A549 (cell line): Measurements from ENCODE around the gene TMEM151A. TPM values are rescaled to one million over a fixed set of nuclear protein-coding genes. Genes with fewer than 3 reads are reported as not detected.

Experiments used
- ATAC-seq, 2 experiments: fragments of 200-7000 bp in 1 of 2; fragments of >200 bp in 1 of 2; cut with Nextera tagmentation in 1 of 2; cut with Tn5 transposase in 1 of 2; 3 replicates each; pipeline versions ENCODE4 v1.8.0 to v1.9.1; 2018 to 2020; ENCODE audit warnings: mild to moderate bottlenecking in 1 of 2, moderate library complexity in 1 of 2
- CTCF ChIA-PET: fragments of 300-600 bp; sonication (Branson Sonifier 250); formaldehyde crosslinking; extraction: SDS; loops from one replicate; lab custom pipeline; 2021; ENCODE audit warnings: antibody characterized with exemption, inconsistent platforms; lab: Yijun Ruan, JAX
- POLR2A ChIA-PET: fragments of 350-600 bp; formaldehyde crosslinking; extraction: SDS; loops from one replicate; lab custom pipeline; 2021; ENCODE audit warnings: antibody characterized with exemption, inconsistent platforms; lab: Yijun Ruan, JAX
- DNase-seq, 2 experiments: peaks; one replicate each; pipeline versions ENCODE4 v3.0.0 to v3.0.0-alpha.2; 2011 to 2016; ENCODE audit warnings: low read depth in 1 of 2, low spot score in 1 of 2
- FAIRE-seq: peaks from 2 replicates; lab custom pipeline; 2011; peaks lifted over from hg19 to GRCh38; lab: Jason Lieb, UNC
- H3K27ac ChIP-seq, 2 experiments: fragments of >200 bp; sonication (Bioruptor Twin); formaldehyde crosslinking; 3 replicates each; pipeline ENCODE4 v1.5.1; 2016 to 2017
- H3K4me1 ChIP-seq: fragments of >200 bp; sonication (Bioruptor Twin); formaldehyde crosslinking; 3 replicates; pipeline ENCODE4 v1.6.1; 2016
- H3K4me2 ChIP-seq: fragments of >200 bp; sonication (Bioruptor Twin); formaldehyde crosslinking; 3 replicates; pipeline ENCODE4 v1.6.1; 2016
- H3K4me3 ChIP-seq: fragments of >200 bp; sonication (Bioruptor Twin); formaldehyde crosslinking; 3 replicates; pipeline ENCODE4 v1.5.1; 2016
- H3K9me3 ChIP-seq: fragments of >200 bp; sonication (Bioruptor Twin); formaldehyde crosslinking; 3 replicates; pipeline ENCODE4 v1.6.1; 2016
- BHLHE40 ChIP-seq: IDR thresholded peaks from 2 replicates; pipeline ENCODE4 v1.6.1; 2012; ENCODE audit warnings: low read depth, low read length, inconsistent platforms
- EHF ChIP-seq: fragments of 250-450 bp; sonication (Bioruptor Pico); IDR thresholded peaks from 2 replicates; pipeline ENCODE4 v1.5.0; 2020; ENCODE audit warnings: mild to moderate bottlenecking
- ESRRA ChIP-seq: fragments of 150-350 bp; IDR thresholded peaks from 2 replicates; pipeline ENCODE4 v1.6.1; 2014; ENCODE audit warnings: mild to moderate bottlenecking, low read length, borderline replicate concordance
- FOSB ChIP-seq: fragments of 250-450 bp; sonication (Bioruptor Pico); IDR thresholded peaks from 2 replicates; pipeline ENCODE4 v1.5.0; 2020; ENCODE audit warnings: mild to moderate bottlenecking, moderate library complexity
- HOXA7 ChIP-seq: fragments of 250-450 bp; sonication (Bioruptor Pico); IDR thresholded peaks from 2 replicates; pipeline ENCODE4 v1.5.0; 2020; ENCODE audit warnings: mild to moderate bottlenecking, moderate library complexity
- HOXB5 ChIP-seq: fragments of 250-450 bp; sonication (Bioruptor Pico); IDR thresholded peaks from 2 replicates; pipeline ENCODE4 v1.5.0; 2020; ENCODE audit warnings: mild to moderate bottlenecking, moderate library complexity
- JUNB ChIP-seq: fragments of >200 bp; sonication (Bioruptor Twin); formaldehyde crosslinking; IDR thresholded peaks from 2 replicates; pipeline ENCODE4 v1.6.1; 2016
- KDM1A ChIP-seq: fragments of 200-600 bp; sonication (generic); IDR thresholded peaks from 2 replicates; pipeline ENCODE4 v1.6.1; 2016; ENCODE audit warnings: low read depth, mild to moderate bottlenecking
- SREBF2 ChIP-seq: fragments of 450-650 bp; IDR thresholded peaks from 2 replicates; pipeline ENCODE4 v1.6.1; 2014; ENCODE audit warnings: mild to moderate bottlenecking, moderate library complexity
- TFCP2L1 ChIP-seq: fragments of 250-450 bp; sonication (Bioruptor Pico); IDR thresholded peaks from 2 replicates; pipeline ENCODE4 v1.5.0; 2021; ENCODE audit warnings: mild to moderate bottlenecking
- ZFP36 ChIP-seq: fragments of 450-650 bp; IDR thresholded peaks from 2 replicates; pipeline ENCODE4 v1.6.1; 2014; ENCODE audit warnings: borderline replicate concordance; ENCODE audit not compliant: partially characterized antibody
- WGBS: methylation state at CpG from one replicate; pipeline ENCODE4 v1.1.6; 2017; ENCODE audit errors: missing lambda C conversion rate; 5-methylcytosine and 5-hydroxymethylcytosine counted together
- polyA plus RNA-seq, 4 experiments: library from polyadenylated mRNA; depleted of rRNA in 3 of 4; stranded (reverse); fragments of >200 nt; fragmentation: RNase III in 1 of 4; extraction: RNeasy Plus Mini Kit Qiagen cat#74134 plus additional on column Dnase treatment in 1 of 4; gene quantifications; 2 replicates in 3 of 4; 3 replicates in 1 of 4; pipeline ENCODE4 v1.2.3, GENCODE V29; 2011 to 2017
- TF ChIP-seq, protein P1 (sequence below): fragments of >200 bp; sonication (Bioruptor Twin); formaldehyde crosslinking; IDR thresholded peaks from 2 replicates; pipeline ENCODE4 v1.6.1; 2016
- TF ChIP-seq, protein P2 (sequence below): IDR thresholded peaks from 2 replicates; pipeline ENCODE4 v1.6.1; 2012
- TF ChIP-seq, protein P3 (sequence below): fragments of 450-650 bp; IDR thresholded peaks from 2 replicates; pipeline ENCODE4 v1.6.1; 2014; ENCODE audit warnings: antibody characterized with exemption

The TMEM151A gene
- polyA plus RNA-seq, 2 of the 4 experiments (the other 2 are of a cell fraction), result 0.44 to 1.8 TPM

DNA sequence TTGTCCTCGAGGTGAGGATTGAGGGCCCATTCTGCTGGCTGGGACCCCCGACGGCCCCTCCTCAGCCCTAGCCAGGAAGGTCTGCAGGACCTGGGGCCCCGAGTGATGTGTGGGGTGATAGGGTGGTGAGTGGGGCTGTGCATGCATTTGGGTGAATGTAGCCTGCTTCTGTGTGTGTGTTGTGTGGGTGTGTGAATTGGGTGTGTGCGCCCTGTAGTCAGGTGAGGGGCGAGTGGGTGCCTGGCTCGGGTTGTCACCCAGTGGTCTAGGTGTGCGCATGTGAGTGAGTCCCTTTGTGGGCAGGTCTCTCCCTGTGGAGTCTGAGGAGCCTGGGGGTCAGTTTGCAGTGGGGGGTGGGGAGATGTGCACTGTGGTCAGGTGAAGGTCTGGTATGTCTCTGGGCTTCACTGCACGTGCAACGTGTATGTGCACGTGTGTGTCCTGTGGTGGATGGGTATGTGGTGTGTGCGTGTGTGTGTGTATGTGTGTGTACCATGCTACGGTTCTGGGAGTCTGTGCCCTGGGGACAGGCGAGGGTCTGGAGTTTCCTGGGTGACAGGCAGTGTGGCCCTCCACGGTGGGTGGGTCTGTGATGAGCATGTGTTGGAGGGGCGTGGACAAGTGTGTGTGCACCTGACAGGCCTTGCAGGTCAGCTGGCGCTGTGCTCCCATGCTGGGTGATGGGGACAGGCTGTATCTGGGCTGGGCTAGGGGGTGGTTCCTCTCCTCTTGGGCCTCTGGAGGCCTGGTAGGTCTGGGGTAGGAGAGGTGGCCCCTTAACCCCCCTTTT lies 1.0 kb downstream of the TMEM151A start:
- TF ChIP-seq EHF (CRISPR knock-in tag) (no peak), JUNB (no peak), FOSB (CRISPR knock-in tag) (no peak), ESRRA (no peak), BHLHE40 (0 out of 2 replicates have a peak, but pooled peaks have one; percentile 30), SREBF2 (no peak)
- ChIA-PET CTCF (interaction anchor here (10.1 kb wide), 1 partner anchor 18 kb away, joined by 116 read pairs; no protein-coding TSS in a partner anchor), POLR2A (no interaction called here)
- peak overlapping the region; percentile 95 for H3K4me2 ChIP-seq
- H3K4me1 ChIP-seq, result peaks cover 17% of the 10 kb centered on the region
- peak overlapping the region in 1 of 2 experiments; percentile 88; a peak in 3 of 6 replicates for H3K27ac ChIP-seq
- peak overlapping the region; percentile 65 for H3K4me3 ChIP-seq
- no peak for DNase-seq
- 52% methylated on average over 13 of the region's 17 CpGs for WGBS
- H3K9me3 ChIP-seq, result no peaks in the 10 kb centered on the region
- no peak for FAIRE-seq
- no peak for ATAC-seq

DNA sequence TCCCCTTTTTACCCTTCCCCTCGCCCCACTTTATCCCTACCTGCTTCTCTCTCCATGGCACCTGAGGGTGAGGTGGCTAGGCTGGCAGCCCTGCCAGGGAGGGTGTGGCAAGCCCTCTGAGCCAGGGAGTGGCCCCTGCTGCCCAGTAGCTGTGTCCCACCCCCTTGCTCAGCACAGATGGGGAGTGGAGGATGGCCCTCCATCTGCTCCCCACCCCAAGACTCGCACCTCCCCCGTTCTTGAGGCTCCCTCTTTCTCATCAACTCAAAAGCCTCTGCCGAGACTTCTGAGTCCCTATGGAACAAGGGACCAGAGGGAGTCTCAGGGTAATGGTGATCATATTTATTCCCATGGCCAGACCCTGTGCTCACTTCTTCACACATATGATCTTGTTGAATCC lies 1.7 kb downstream of the TMEM151A start:
- H3K9me3 ChIP-seq, result no peaks in the 10 kb centered on the region
- DNase-seq, result no peak
- H3K4me1 ChIP-seq, result peaks cover 12% of the 10 kb centered on the region
- no peak overlapping the region for H3K4me3 ChIP-seq
- WGBS, result 83% methylated on average over 4 of the region's 4 CpGs
- no peak overlapping the region for H3K4me2 ChIP-seq
- TF ChIP-seq JUNB (no peak), HOXB5 (CRISPR knock-in tag) (no peak), TFCP2L1 (no peak)
- TF ChIP-seq, protein P1, sequence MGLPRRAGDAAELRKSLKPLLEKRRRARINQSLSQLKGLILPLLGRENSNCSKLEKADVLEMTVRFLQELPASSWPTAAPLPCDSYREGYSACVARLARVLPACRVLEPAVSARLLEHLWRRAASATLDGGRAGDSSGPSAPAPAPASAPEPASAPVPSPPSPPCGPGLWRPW, result no peak
- TF ChIP-seq, protein P2, sequence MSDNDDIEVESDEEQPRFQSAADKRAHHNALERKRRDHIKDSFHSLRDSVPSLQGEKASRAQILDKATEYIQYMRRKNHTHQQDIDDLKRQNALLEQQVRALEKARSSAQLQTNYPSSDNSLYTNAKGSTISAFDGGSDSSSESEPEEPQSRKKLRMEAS, result no peak
- TF ChIP-seq, protein P3, sequence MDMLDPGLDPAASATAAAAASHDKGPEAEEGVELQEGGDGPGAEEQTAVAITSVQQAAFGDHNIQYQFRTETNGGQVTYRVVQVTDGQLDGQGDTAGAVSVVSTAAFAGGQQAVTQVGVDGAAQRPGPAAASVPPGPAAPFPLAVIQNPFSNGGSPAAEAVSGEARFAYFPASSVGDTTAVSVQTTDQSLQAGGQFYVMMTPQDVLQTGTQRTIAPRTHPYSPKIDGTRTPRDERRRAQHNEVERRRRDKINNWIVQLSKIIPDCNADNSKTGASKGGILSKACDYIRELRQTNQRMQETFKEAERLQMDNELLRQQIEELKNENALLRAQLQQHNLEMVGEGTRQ, result no peak
- TF ChIP-seq, all 56 proteins: peak for 0
- ChIA-PET CTCF (interaction anchor here (10.1 kb wide), 1 partner anchor 18 kb away, joined by 116 read pairs; no protein-coding TSS in a partner anchor), POLR2A (no interaction called here)
- no peak for FAIRE-seq
- no peak overlapping the region for H3K27ac ChIP-seq
- ATAC-seq, result no peak

DNA sequence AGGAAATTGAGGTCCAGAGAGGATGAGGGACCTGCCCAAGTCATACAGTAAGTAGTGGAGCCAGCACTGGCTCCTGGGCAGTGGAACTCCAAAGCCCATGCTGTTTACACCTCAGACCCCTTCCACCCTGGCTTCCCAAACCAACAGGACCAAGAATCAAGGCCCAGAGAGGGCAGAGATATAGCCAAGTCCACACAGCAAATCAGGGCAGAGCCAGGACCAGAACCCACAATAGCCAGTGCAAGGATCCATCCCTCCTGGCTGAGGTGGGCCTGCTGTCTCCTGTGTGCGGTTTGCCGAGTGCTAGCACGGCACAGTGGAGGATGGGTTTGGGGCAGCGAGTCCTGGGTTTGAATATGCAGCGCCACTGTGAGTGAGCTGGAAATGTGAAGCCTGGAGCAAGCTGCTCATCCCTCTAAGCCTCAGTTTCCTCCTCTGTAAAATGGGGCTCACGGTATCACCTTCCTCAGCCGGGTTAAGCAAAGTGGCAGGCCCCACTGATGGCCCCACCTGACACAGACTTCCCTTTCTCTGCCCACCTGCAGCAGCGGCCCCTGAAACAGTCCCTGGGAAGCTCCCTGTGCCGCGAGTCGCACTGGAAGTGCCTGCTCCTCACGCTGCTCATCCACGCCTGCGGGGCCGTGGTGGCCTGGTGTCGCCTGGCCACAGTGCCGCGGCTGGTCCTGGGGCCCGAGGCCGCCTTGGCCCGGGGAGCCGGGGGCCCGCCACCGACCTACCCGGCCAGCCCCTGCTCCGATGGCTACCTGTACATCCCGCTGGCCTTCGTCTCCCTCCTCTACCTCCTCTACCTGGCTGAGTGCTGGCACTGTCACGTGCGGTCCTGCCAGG lies 2.3 kb downstream of the TMEM151A start:
- DNase-seq (no peak), FAIRE-seq (no peak), ATAC-seq (no peak)
- ChIA-PET CTCF (interaction anchor here (0.8 to 10.1 kb wide), 4 partner anchors 12 to 42 kb away, joined by 3 to 116 read pairs (median 5); partner anchors contain the start of gene RIN1), POLR2A (interaction anchor here (0.5 kb wide), 1 partner anchor 238 kb away, joined by 3 read pairs; no protein-coding TSS in a partner anchor)
- H3K9me3 ChIP-seq, result no peaks in the 10 kb centered on the region
- peaks cover 12% of the 10 kb centered on the region for H3K4me1 ChIP-seq
- WGBS, result 89% methylated on average over 22 of the region's 30 CpGs
- H3K4me2 ChIP-seq, result no peak overlapping the region
- no peak overlapping the region for H3K27ac ChIP-seq
- TF ChIP-seq KDM1A, result peak; percentile 61; the same call in 1 of the 2 replicates
- peak; percentile 15 for TF ChIP-seq ZFP36
- TF ChIP-seq HOXA7 (CRISPR knock-in tag), result no peak
- H3K4me3 ChIP-seq, result no peak overlapping the region
